SK-N-SH treated with all-trans-retinoic acid at 6 μM for 48 hours (cell line): ENCODE measurements around the gene SH3BP1.

ENCODE experiments used
- ATAC-seq: fragments of 200-7000 bp; cut with Tn5 transposase; 3 replicates; pipeline ENCODE4 v1.9.1; 2020; ENCODE audit warnings: mild to moderate bottlenecking, moderate library complexity
- ARNTL ChIP-seq: fragments of 450-650 bp; formaldehyde crosslinking; IDR thresholded peaks from 2 replicates; pipeline ENCODE4 v1.5.0; 2020; ENCODE audit warnings: low read depth, mild to moderate bottlenecking, moderate library complexity, borderline replicate concordance
- BACH2 ChIP-seq: fragments of 250-450 bp; sonication (Bioruptor Pico); IDR thresholded peaks from 2 replicates; pipeline ENCODE4 v1.9.0; 2021; ENCODE audit warnings: mild to moderate bottlenecking, borderline replicate concordance
- CREB5 ChIP-seq: fragments of 250-450 bp; sonication (Bioruptor Pico); IDR thresholded peaks from 2 replicates; pipeline ENCODE4 v1.5.1; 2020; ENCODE audit warnings: low read depth, mild to moderate bottlenecking, moderate library complexity
- CSDC2 ChIP-seq: fragments of 250-450 bp; sonication (Bioruptor Pico); IDR thresholded peaks from 2 replicates; pipeline ENCODE4 v1.5.0; 2020; ENCODE audit warnings: mild to moderate bottlenecking, moderate library complexity
- CSRNP3 ChIP-seq: fragments of 250-450 bp; sonication (Bioruptor Pico); IDR thresholded peaks from 2 replicates; pipeline ENCODE4 v1.5.1; 2021; ENCODE audit warnings: mild to moderate bottlenecking, moderate library complexity
- ESRRG ChIP-seq: fragments of 250-450 bp; sonication (Bioruptor Pico); IDR thresholded peaks from 2 replicates; pipeline ENCODE4 v1.6.1; 2021; ENCODE audit warnings: mild to moderate bottlenecking
- GLIS3 ChIP-seq: fragments of 250-450 bp; sonication (Bioruptor Pico); IDR thresholded peaks from 2 replicates; pipeline ENCODE4 v1.5.0; 2020; ENCODE audit warnings: mild to moderate bottlenecking, moderate library complexity
- ISL1 ChIP-seq: fragments of 250-450 bp; sonication (Bioruptor Pico); IDR thresholded peaks from 2 replicates; pipeline ENCODE4 v2.1.2; 2022; ENCODE audit warnings: mild to moderate bottlenecking, moderate library complexity
- OSR1 ChIP-seq: fragments of 250-450 bp; sonication (Bioruptor Pico); IDR thresholded peaks from 2 replicates; pipeline ENCODE4 v1.8.0; 2022; ENCODE audit warnings: moderate library complexity, mild to moderate bottlenecking, inconsistent platforms
- POU6F1 ChIP-seq: fragments of 250-450 bp; sonication (Bioruptor Pico); IDR thresholded peaks from 2 replicates; pipeline ENCODE4 v1.8.0; 2021; ENCODE audit warnings: low read depth, mild to moderate bottlenecking, moderate library complexity, borderline replicate concordance
- PPARA ChIP-seq: fragments of 250-450 bp; sonication (Bioruptor Pico); IDR thresholded peaks from 2 replicates; pipeline ENCODE4 v1.5.0; 2020; ENCODE audit warnings: mild to moderate bottlenecking, borderline replicate concordance
- RARB ChIP-seq: fragments of 250-450 bp; sonication (Bioruptor Pico); IDR thresholded peaks from 2 replicates; pipeline ENCODE4 v1.8.0; 2021; ENCODE audit warnings: mild to moderate bottlenecking, moderate library complexity
- SNAI2 ChIP-seq: fragments of 250-450 bp; sonication (Bioruptor Pico); IDR thresholded peaks from 2 replicates; pipeline ENCODE4 v1.5.0; 2020; ENCODE audit warnings: mild to moderate bottlenecking, moderate library complexity
- TCF4 ChIP-seq: fragments of 250-450 bp; sonication (Bioruptor Pico); IDR thresholded peaks from 2 replicates; pipeline ENCODE4 v1.8.0; 2021; ENCODE audit warnings: mild to moderate bottlenecking, moderate library complexity, borderline replicate concordance
- TOX ChIP-seq: fragments of 250-450 bp; sonication (Bioruptor Pico); IDR thresholded peaks from 2 replicates; pipeline ENCODE4 v1.8.0; 2021; ENCODE audit warnings: mild to moderate bottlenecking, moderate library complexity, borderline replicate concordance
- TSHZ2 ChIP-seq: fragments of 250-450 bp; sonication (Bioruptor Pico); IDR thresholded peaks from 2 replicates; pipeline ENCODE4 v1.5.0; 2020; ENCODE audit warnings: mild to moderate bottlenecking, moderate library complexity
- ZC3H10 ChIP-seq: fragments of 250-450 bp; sonication (Bioruptor Pico); IDR thresholded peaks from 2 replicates; pipeline ENCODE4 v1.5.1; 2021; ENCODE audit warnings: mild to moderate bottlenecking, moderate library complexity
- ZFP3 ChIP-seq: fragments of 250-450 bp; sonication (Bioruptor Pico); IDR thresholded peaks from 2 replicates; pipeline ENCODE4 v1.5.0; 2020; ENCODE audit warnings: mild to moderate bottlenecking, moderate library complexity
- ZFP30 ChIP-seq: fragments of 450-650 bp; formaldehyde crosslinking; IDR thresholded peaks from 2 replicates; pipeline ENCODE4 v1.5.0; 2022; ENCODE audit warnings: mild to moderate bottlenecking, moderate library complexity
- ZNF565 ChIP-seq: fragments of 450-650 bp; formaldehyde crosslinking; conservative IDR thresholded peaks from 2 replicates; pipeline ENCODE4 v1.5.0; 2020; ENCODE audit warnings: low read depth, mild to moderate bottlenecking, moderate library complexity
- ZNF70 ChIP-seq: fragments of 450-650 bp; formaldehyde crosslinking; IDR thresholded peaks from 2 replicates; pipeline ENCODE4 v1.5.0; 2020; ENCODE audit warnings: mild to moderate bottlenecking, moderate library complexity
- ZNF8 ChIP-seq: fragments of 450-650 bp; formaldehyde crosslinking; IDR thresholded peaks from 2 replicates; pipeline ENCODE4 v1.5.0; 2020; ENCODE audit warnings: mild to moderate bottlenecking, moderate library complexity

The SH3BP1 gene

GRCh38 chr22:37647928-37648327, 8.5 kb downstream of the SH3BP1 start:
- no peak for ATAC-seq
- no peak for TF ChIP-seq ARNTL
- no peak for TF ChIP-seq BACH2 (CRISPR knock-in tag)
- no peak for TF ChIP-seq PPARA (CRISPR knock-in tag)

GRCh38 chr22:37650463-37651136, 11.1 kb downstream of the SH3BP1 start:
- ATAC-seq: no peak
- no peak for TF ChIP-seq SNAI2 (CRISPR knock-in tag)
- TF ChIP-seq BACH2 (CRISPR knock-in tag): no peak
- no peak for TF ChIP-seq ISL1 (CRISPR knock-in tag)
- TF ChIP-seq GLIS3 (CRISPR knock-in tag): no peak
- no peak for TF ChIP-seq ZNF565 (CRISPR knock-in tag)
- TF ChIP-seq ZNF8 (CRISPR knock-in tag): no peak

- TF ChIP-seq ZFP30 (CRISPR knock-in tag) (no peak), POU6F1 (CRISPR knock-in tag) (no peak), OSR1 (CRISPR knock-in tag) (no peak), ZNF8 (CRISPR knock-in tag) (no peak), PPARA (CRISPR knock-in tag) (no peak), TCF4 (no peak), ZNF565 (CRISPR knock-in tag) (no peak), BACH2 (CRISPR knock-in tag) (no peak), CREB5 (CRISPR knock-in tag) (no peak), ZFP3 (CRISPR knock-in tag) (no peak), ARNTL (no peak), ZC3H10 (CRISPR knock-in tag) (no peak), ZNF70 (no peak), TOX (CRISPR knock-in tag) (no peak), RARB (CRISPR knock-in tag) (no peak), CSRNP3 (CRISPR knock-in tag) (no peak), ISL1 (CRISPR knock-in tag) (no peak), TSHZ2 (CRISPR knock-in tag) (no peak), GLIS3 (CRISPR knock-in tag) (no peak), CSDC2 (CRISPR knock-in tag) (no peak)
- TF ChIP-seq, all 23 proteins: peak for 0
- ATAC-seq: no peak
These were observed 15.2 kb downstream of the SH3BP1 start for GRCh38 chr22:37654563-37655251.

GRCh38 chr22:37655252-37655563, 15.7 kb downstream of the SH3BP1 start:
- ATAC-seq: no peak
- no peak for TF ChIP-seq ZNF8 (CRISPR knock-in tag)
- no peak for TF ChIP-seq SNAI2 (CRISPR knock-in tag)
- no peak for TF ChIP-seq ARNTL
- no peak for TF ChIP-seq POU6F1 (CRISPR knock-in tag)
- TF ChIP-seq GLIS3 (CRISPR knock-in tag): no peak
- TF ChIP-seq ZFP30 (CRISPR knock-in tag): no peak
- no peak for TF ChIP-seq TOX (CRISPR knock-in tag)
- no peak for TF ChIP-seq ZC3H10 (CRISPR knock-in tag)
- no peak for TF ChIP-seq ESRRG (CRISPR knock-in tag)
- TF ChIP-seq ISL1 (CRISPR knock-in tag): no peak
- no peak for TF ChIP-seq ZNF565 (CRISPR knock-in tag)
- no peak for TF ChIP-seq CSRNP3 (CRISPR knock-in tag)
- TF ChIP-seq ZNF70: no peak
- no peak for TF ChIP-seq PPARA (CRISPR knock-in tag)
- TF ChIP-seq RARB (CRISPR knock-in tag): no peak
- TF ChIP-seq CSDC2 (CRISPR knock-in tag): no peak
- TF ChIP-seq TCF4: no peak
